SK-N-SH (cell line): ENCODE measurements around the gene MYLK. TPM values are rescaled to one million over a fixed set of nuclear protein-coding genes. Genes with fewer than 3 reads are reported as not detected.
A peak's percentile ranks its signal among the peaks of the same experiment; 100 is the strongest.

Experiments used
- CTCF ChIA-PET: fragments of 300-600, 350-600 bp; formaldehyde crosslinking; extraction: SDS; loops from one replicate; lab custom pipeline; 2021; lab: Yijun Ruan, JAX
- POLR2A ChIA-PET: fragments of 350-600 bp; sonication (Branson Sonifier 250); formaldehyde crosslinking; extraction: SDS; loops from one replicate; lab custom pipeline; 2020; ENCODE audit warnings: antibody characterized with exemption, inconsistent platforms; lab: Yijun Ruan, JAX
- DNase-seq: peaks from one replicate; pipeline ENCODE4 v3.0.0; 2012
- H2AFZ ChIP-seq: fragments of 200-600 bp; sonication (generic); 2 replicates; pipeline ENCODE4 v1.8.1; 2016; ENCODE audit warnings: antibody characterized with exemption, mild to moderate bottlenecking, low read depth
- H3F3A ChIP-seq: fragments of 200-600 bp; sonication (generic); replicated peaks from 2 replicates; pipeline ENCODE3; 2016; ENCODE audit warnings: antibody characterized with exemption, mild to moderate bottlenecking; ENCODE audit not compliant: insufficient read depth
- H3K27ac ChIP-seq, 2 experiments: fragments of 200-500 bp in 1 of 2; fragments of 200-600 bp in 1 of 2; sonication (Bioruptor generic) in 1 of 2; sonication (generic), shearing (Covaris generic) in 1 of 2; 2 replicates each; pipeline versions ENCODE4 v1.5.1 to v1.6.1; 2014 to 2016; ENCODE audit warnings: low read depth in 2 of 2, inconsistent platforms in 1 of 2, low read length in 1 of 2, mild to moderate bottlenecking in 1 of 2, mixed read lengths in 1 of 2
- H3K27me3 ChIP-seq: fragments of 200-600 bp; sonication (generic), shearing (Covaris generic); 2 replicates; pipeline ENCODE4 v1.6.1; 2016; ENCODE audit warnings: mixed run types; ENCODE audit not compliant: insufficient read depth
- H3K36me3 ChIP-seq, 2 experiments: fragments of 200-500 bp in 1 of 2; fragments of 200-600 bp in 1 of 2; sonication (Bioruptor generic) in 1 of 2; sonication (generic) in 1 of 2; replicated peaks in 1 of 2; 2 replicates each; pipeline versions ENCODE3 to v1.5.1; 2014 to 2016; ENCODE audit warnings: low read length in 1 of 2, mild to moderate bottlenecking in 1 of 2; ENCODE audit not compliant: insufficient read depth in 2 of 2, control insufficient read depth in 1 of 2
- H3K4me1 ChIP-seq, 2 experiments: fragments of 200-500 bp in 1 of 2; fragments of 200-600 bp in 1 of 2; sonication (Bioruptor generic) in 1 of 2; sonication (generic), shearing (Covaris generic) in 1 of 2; 2 replicates each; pipeline versions ENCODE4 v1.5.1 to v1.6.1; 2014 to 2016; ENCODE audit warnings: low read depth in 1 of 2, low read length in 1 of 2, mixed run types in 1 of 2; ENCODE audit not compliant: insufficient read depth in 2 of 2, control insufficient read depth in 1 of 2
- H3K4me2 ChIP-seq: fragments of 200-600 bp; sonication (generic), shearing (Covaris generic); 2 replicates; pipeline ENCODE4 v1.6.1; 2017; ENCODE audit warnings: mixed run types
- H3K4me3 ChIP-seq, 2 experiments: fragments of 200-500 bp in 1 of 2; fragments of 200-600 bp in 1 of 2; sonication (Bioruptor generic) in 1 of 2; sonication (generic), shearing (Covaris generic) in 1 of 2; 2 replicates each; pipeline versions ENCODE4 v1.5.1 to v1.8.1; 2014 to 2016; ENCODE audit warnings: low read depth in 2 of 2, inconsistent platforms in 1 of 2, low read length in 1 of 2, mild to moderate bottlenecking in 1 of 2, mixed read lengths in 1 of 2, moderate library complexity in 1 of 2
- H3K79me2 ChIP-seq: fragments of 200-600 bp; sonication (generic); 2 replicates; pipeline ENCODE4 v1.8.1; 2017; ENCODE audit warnings: mild to moderate bottlenecking; ENCODE audit not compliant: insufficient read depth
- H3K9ac ChIP-seq: fragments of 200-600 bp; sonication (generic); 2 replicates; pipeline ENCODE4 v1.6.1; 2017; ENCODE audit warnings: mixed run types
- H3K9me2 ChIP-seq: fragments of 200-600 bp; sonication (generic); 2 replicates; pipeline ENCODE4 v1.6.1; 2017; ENCODE audit warnings: mixed run types
- H3K9me3 ChIP-seq: fragments of 200-600 bp; sonication (generic); 2 replicates; pipeline ENCODE4 v1.6.1; 2017; ENCODE audit warnings: mixed run types, mild to moderate bottlenecking, moderate library complexity
- H4K20me1 ChIP-seq: fragments of 200-600 bp; sonication (generic); 2 replicates; pipeline ENCODE4 v1.6.1; 2017; ENCODE audit warnings: mild to moderate bottlenecking, mixed run types; ENCODE audit not compliant: insufficient read depth
- CTCF ChIP-seq: fragments of 200-600 bp; sonication (generic); IDR thresholded peaks from 2 replicates; pipeline ENCODE4 v1.6.1; 2017; ENCODE audit warnings: antibody characterized with exemption, mild to moderate bottlenecking, moderate library complexity
- EZH2phosphoT487 ChIP-seq: fragments of 200-600 bp; sonication (generic); IDR thresholded peaks from 2 replicates; pipeline ENCODE4 v1.6.1; 2017; ENCODE audit warnings: low read depth, mixed run types, mild to moderate bottlenecking, antibody characterized with exemption, moderate library complexity, borderline replicate concordance
- FOSL2 ChIP-seq: IDR thresholded peaks from 2 replicates; pipeline ENCODE4 v1.4.0; 2012; ENCODE audit warnings: low read depth, mild to moderate bottlenecking, moderate library complexity, borderline replicate concordance
- GATA2 ChIP-seq: sonication (generic); formaldehyde crosslinking; IDR thresholded peaks from 2 replicates; pipeline ENCODE4 v1.5.0; 2020; ENCODE audit warnings: mild to moderate bottlenecking, missing genetic modification reagents
- JUND ChIP-seq: IDR thresholded peaks from 2 replicates; pipeline ENCODE4 v1.4.0; 2012
- NFIC ChIP-seq: IDR thresholded peaks from 2 replicates; pipeline ENCODE4 v1.4.0; 2012; ENCODE audit warnings: borderline replicate concordance
- POLR2AphosphoS5 ChIP-seq: IDR thresholded peaks from 2 replicates; pipeline ENCODE4 v1.6.1; 2012; ENCODE audit warnings: low read depth, low read length
- SMC3 ChIP-seq: IDR thresholded peaks from 2 replicates; pipeline ENCODE4 v1.6.1; 2012; ENCODE audit warnings: low read depth, low read length, improper control_type of control experiment
- TEAD4 ChIP-seq: IDR thresholded peaks from 2 replicates; pipeline ENCODE4 v1.4.0; 2012; ENCODE audit warnings: mild to moderate bottlenecking, borderline replicate concordance; ENCODE audit not compliant: insufficient read depth
- USF1 ChIP-seq: IDR thresholded peaks from 2 replicates; pipeline ENCODE4 v1.4.0; 2012; ENCODE audit warnings: low read depth, borderline replicate concordance
- YY1 ChIP-seq: IDR thresholded peaks from 2 replicates; pipeline ENCODE4 v1.4.0; 2012; ENCODE audit warnings: low read depth, mild to moderate bottlenecking
- ZBTB33 ChIP-seq: IDR thresholded peaks from 2 replicates; pipeline ENCODE4 v1.4.0; 2012; ENCODE audit warnings: low read depth, borderline replicate concordance
- WGBS: methylation state at CpG from one replicate; pipeline ENCODE4 v1.1.6; 2017; ENCODE audit warnings: low lambda C conversion rate; 5-methylcytosine and 5-hydroxymethylcytosine counted together
- polyA plus RNA-seq, 3 experiments: library from polyadenylated mRNA; depleted of rRNA; stranded (reverse); fragments of >200 nt; gene quantifications; 2 replicates each; pipeline ENCODE4 v1.2.3, GENCODE V29; 2012
- TF ChIP-seq, protein P1 (sequence below): IDR thresholded peaks from 2 replicates; pipeline ENCODE4; 2012

MYLK gene
- polyA plus RNA-seq, 1 of the 3 experiments (the other 2 are of a cell fraction): 272 TPM

GRCh38 chr3:123618768-123619484, 265.2 kb downstream of the MYLK start:
- peaks cover 8 to 27% of the 10 kb centered on the region in 2 experiments; a peak in 3 of 4 replicates for H3K4me1 ChIP-seq
- peaks cover 76 to 85% of the 10 kb centered on the region in 2 experiments for H3K36me3 ChIP-seq
- H3K79me2 ChIP-seq: no peaks in the 10 kb centered on the region
- peaks cover 28% of the 10 kb centered on the region for H3F3A ChIP-seq
- no peak overlapping the region for H3K4me3 ChIP-seq
- no peak for DNase-seq
- POLR2A ChIA-PET: no interaction called here
- H3K9ac ChIP-seq: no peak overlapping the region
- no peak overlapping the region for H2AFZ ChIP-seq
- peak overlapping the region in 1 of 2 experiments; percentile 5; a peak in 1 of 4 replicates for H3K27ac ChIP-seq
- 84% methylated on average over 5 of the region's 5 CpGs for WGBS
- peaks cover 4% of the 10 kb centered on the region; the same call in 1 of the 2 replicates for H4K20me1 ChIP-seq
- no peaks in the 10 kb centered on the region for H3K9me3 ChIP-seq
- CTCF ChIA-PET: interaction anchor here (0.9 to 1.4 kb wide), 5 partner anchors 10 to 33 kb away, joined by 3 to 6 read pairs (median 3); no protein-coding TSS in a partner anchor
- peak overlapping the region; percentile 48 for H3K4me2 ChIP-seq
- H3K27me3 ChIP-seq: no peaks in the 10 kb centered on the region
- H3K9me2 ChIP-seq: no peaks in the 10 kb centered on the region
- peak; percentile 16; the same call in 1 of the 2 replicates for TF ChIP-seq POLR2AphosphoS5
- no peak for TF ChIP-seq CTCF
- no peak for TF ChIP-seq YY1
- TF ChIP-seq, protein P1, sequence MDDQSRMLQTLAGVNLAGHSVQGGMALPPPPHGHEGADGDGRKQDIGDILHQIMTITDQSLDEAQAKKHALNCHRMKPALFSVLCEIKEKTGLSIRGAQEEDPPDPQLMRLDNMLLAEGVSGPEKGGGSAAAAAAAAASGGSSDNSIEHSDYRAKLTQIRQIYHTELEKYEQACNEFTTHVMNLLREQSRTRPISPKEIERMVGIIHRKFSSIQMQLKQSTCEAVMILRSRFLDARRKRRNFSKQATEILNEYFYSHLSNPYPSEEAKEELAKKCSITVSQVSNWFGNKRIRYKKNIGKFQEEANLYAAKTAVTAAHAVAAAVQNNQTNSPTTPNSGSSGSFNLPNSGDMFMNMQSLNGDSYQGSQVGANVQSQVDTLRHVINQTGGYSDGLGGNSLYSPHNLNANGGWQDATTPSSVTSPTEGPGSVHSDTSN: peak; percentile 47
- TF ChIP-seq FOSL2: peak; percentile 23; the same call in 1 of the 2 replicates
- TF ChIP-seq NFIC: peak; percentile 93
- TF ChIP-seq JUND: peak; percentile 21; the same call in 1 of the 2 replicates

DNA sequence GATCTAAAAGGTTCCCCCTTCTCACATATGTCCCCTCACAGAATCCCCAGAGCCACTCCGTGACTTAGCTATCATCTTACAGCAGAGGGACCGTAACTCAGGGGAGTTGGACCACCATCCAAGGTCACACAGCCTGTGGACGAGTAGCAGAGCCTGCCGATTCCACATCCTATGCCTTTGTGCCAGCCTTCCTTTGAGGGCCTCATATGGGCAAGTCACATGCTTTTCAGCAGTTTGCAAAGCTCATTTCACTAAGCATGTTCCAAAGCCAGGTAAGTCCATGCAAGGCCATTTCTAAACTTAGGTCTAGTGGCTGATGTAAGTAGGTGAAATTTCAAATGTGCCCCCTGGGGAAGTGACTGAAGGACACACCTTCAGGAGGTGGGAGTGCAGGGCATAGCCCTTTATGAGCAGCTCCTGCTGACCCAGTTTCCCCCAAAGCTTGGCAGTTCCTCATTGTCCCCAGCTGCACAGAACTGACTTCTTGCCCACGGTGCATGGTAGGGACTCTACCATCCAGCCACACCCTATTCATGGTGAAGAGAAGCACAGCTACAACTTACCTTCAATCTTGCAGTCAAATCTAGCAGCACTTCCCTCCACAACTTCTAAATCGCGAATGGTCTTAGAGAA, 265.9 kb downstream of the MYLK start:
- 91% methylated on average over 7 of the region's 7 CpGs for WGBS
- peaks cover 4% of the 10 kb centered on the region; the same call in 1 of the 2 replicates for H4K20me1 ChIP-seq
- ChIA-PET POLR2A (no interaction called here), CTCF (interaction anchor here (0.9 to 1.4 kb wide), 4 partner anchors 11 to 34 kb away, joined by 3 to 6 read pairs (median 3); no protein-coding TSS in a partner anchor)
- DNase-seq: no peak
- H3K79me2 ChIP-seq: no peaks in the 10 kb centered on the region
- H3K27me3 ChIP-seq: no peaks in the 10 kb centered on the region
- H3F3A ChIP-seq: peaks cover 30% of the 10 kb centered on the region
- peaks cover 8 to 21% of the 10 kb centered on the region in 2 experiments; a peak in 3 of 4 replicates for H3K4me1 ChIP-seq
- no peaks in the 10 kb centered on the region for H3K9me3 ChIP-seq
- H3K4me3 ChIP-seq: no peak overlapping the region
- H2AFZ ChIP-seq: no peak overlapping the region
- peak overlapping the region in 1 of 2 experiments; percentile 5; a peak in 1 of 4 replicates for H3K27ac ChIP-seq
- no peaks in the 10 kb centered on the region for H3K9me2 ChIP-seq
- no peak overlapping the region for H3K9ac ChIP-seq
- H3K4me2 ChIP-seq: no peak overlapping the region
- H3K36me3 ChIP-seq: peaks cover 80 to 89% of the 10 kb centered on the region in 2 experiments
- TF ChIP-seq CTCF (no peak), ZBTB33 (no peak), GATA2 (CRISPR knock-in tag) (no peak), USF1 (no peak), JUND (no peak), SMC3 (no peak), EZH2phosphoT487 (no peak), TEAD4 (no peak)
